ENCODE results near the gene KLF13.
A peak's percentile ranks its signal among the peaks of the same experiment; 100 is the strongest.

Gene KLF13

DNA sequence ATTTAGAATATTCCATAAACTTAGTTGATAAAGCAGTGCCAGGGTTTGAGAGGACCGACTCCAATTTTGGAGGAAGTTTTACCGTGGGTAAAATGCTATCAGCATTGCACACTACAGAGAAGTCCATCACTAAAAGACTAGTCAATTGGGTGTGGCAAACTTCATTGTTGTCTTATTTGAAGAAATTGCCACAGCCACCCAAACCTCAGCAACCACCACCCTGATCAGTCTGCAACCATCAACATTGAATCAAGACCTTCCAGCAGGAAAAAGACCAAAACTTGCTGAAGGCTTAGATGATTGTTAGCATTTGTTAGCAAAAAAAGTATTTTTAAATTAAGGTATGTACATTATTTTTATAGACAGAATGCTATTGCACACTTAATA, 60.5 kb downstream of the KLF13 start:
- no peak for DNase-seq

DNA sequence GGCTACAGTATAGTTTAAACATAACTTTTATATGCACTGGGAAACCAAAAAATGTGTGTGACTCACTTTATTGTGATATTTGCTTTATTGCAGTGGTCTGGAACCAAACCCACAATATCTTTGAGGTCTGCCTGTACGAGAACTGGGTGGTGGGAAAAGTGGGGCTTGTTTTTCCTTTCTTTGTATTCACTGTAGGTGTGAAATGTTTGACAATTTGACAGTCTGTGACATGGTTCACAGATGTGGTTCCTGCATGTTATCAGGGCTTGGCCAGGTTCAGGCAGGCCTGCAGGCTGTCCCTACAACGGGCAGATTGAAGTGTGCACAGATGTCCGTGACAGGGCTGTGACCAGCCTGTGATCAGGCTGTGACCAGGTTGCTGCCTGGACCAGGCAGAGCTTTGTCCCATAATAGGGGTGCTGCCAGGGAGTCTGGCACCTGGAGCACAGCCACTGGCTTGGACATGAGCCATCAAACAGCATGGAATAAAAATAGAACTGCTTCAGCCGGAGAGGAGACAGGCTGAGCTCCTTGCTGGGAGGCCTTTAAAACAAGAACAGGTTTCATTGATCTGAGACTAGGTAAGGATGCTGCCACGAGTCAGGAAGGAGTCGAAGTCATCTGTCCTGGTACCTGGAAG, 61.0 kb downstream of the KLF13 start:
- DNase-seq, result no peak

DNA sequence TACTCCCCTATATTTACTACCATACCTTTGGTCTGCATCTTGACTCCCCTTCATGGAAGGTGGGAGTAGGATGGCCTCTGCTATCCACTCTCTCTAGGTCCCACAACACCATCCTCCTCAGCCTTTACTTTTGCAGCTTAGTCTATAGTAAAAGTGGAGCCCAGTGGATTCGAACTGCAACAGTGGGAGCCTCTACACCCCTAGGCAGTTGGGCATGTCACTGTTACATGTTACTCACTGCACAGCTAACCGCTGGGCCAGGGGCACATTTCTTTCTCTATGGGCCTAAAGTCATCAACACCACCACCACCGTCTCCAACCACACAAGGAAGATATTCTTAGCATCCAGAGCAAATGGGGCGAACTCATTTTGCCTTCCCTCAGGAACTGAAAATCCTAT, 62.9 kb downstream of the KLF13 start:
- DNase-seq, result no peak

DNA sequence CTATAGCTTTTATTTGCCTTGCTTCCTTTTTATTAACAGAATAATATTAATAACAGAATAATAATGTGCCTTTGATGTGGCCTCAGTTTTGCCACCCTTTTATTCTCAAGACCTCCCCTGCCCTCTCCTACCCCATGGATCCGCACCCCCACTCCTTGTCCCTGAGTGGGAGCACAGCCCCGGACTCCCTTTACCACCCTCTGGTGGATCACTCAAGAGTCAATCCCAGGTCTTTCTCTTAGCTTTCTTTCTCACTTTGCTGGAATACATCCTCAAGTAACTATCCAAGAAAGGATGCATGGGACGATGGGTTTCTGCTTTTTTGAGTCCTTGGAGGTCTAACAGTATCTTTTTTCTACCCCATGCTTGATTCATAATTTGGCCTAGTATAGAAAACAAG, 63.4 kb downstream of the KLF13 start:
- no peak for DNase-seq

DNA sequence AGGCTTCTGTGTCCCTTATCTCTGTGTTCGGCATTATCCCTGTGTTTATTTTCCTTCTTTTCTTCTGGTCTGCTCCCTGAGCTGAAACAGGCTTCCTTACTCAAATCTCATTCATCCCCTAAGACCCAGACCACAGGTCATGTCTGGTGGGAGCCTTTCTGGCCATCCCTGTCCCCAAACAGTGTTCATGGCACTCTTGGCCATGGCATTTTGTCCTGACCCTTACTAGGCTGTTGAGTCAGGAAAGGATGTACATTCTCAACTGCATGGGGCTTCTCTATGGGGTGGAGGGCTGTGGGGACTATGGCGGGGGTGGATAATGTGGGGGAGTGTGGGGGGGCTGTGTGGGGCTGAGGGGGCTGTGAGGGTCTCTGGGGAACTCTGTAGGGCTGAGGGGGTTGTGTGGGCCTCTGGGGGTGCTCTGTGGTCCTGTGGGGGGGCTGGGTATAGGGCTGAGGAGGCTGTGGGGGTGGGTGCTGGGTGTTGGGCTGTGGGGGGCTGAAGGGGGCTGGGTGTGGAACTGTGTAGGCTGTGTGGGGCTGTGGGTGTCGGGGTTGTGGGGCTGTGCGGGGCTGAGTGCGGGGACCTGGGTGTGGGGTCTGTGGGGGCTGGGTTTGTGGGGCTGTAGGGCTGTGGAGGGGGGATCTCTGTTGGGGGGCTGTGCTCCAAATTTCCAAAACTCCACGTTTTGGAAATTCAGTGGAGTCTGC, 64.3 kb downstream of the KLF13 start:
- DNase-seq, result no peak

DNA sequence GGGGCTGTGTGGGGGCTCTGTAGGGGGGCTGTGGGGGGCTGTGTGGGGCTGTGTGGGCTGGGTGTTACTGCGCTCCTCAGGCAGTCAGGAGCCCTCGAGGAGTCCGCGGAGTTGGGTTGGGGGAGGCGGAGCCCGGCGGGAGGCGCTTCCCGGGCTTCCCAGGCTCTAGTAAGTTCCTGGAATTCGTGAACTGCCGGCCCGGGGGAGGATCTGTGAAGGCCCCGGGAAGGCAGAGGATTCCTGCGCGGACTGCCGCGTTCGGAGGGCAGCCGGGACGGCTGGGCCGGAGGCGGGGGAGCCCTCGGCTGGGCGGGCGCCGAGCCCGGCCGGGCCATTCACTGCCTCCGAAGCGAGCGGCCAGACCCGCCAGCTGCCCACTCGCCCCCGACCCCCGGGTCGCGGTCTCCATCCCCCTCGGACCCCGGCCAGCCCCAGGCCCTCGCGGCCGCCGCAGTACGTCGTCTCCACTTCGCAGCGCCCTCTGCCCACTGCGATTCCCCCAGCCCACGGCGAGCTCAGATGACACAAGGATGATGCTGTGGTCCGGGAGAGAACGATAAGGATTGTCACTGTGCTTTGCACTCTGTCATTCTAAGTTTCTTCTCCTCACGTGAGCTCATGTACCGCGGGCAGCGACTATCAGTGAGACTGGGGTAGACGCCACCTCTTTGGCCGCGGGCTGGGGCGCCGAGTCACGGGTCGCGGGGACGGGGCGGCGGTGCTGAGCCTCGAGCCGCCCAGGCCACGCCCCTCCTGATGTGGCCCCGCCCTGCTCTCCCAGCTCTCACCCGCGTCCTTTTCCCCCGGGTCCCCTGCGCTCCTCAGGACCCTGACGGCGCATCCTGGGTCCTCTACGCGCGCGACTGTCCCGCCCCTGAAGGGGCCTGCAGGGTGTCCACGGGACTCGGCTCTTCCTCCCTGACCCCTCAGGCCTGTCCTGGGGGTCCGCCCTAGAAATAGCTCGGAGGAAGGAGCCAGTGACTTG, 65.3 kb downstream of the KLF13 start:
- DNase-seq, result peak; percentile 78

DNA sequence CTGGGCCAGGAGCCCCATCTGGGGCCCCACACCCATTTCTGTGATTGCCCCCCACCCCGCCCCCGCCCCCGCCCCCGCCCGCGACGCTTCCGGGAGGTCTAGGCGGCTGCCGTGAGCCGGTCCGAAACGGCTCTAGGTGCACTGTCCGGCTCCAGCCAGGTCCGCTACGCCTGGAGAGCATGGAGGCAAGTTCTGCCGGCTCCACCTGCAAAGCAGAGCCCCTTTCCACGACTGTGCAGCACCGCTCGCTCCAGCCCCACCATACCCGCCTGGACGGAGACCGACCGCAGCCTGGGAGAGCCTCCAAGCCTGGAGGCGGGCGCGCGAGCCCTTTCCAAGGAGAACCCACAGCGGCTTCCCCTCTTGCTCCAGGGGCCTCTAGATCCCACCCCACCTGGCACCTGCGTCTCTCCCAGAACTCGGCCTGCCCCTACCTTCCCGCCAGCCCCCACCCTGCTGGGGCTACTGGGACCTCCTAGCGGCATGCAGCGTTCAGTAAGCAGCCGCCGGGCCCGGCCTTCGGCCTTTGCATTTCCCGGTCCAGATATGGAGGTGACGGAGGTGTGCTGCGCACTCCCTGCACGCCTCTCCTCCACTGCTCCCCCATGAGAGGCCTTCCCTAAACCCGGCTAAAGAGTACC, 66.2 kb downstream of the KLF13 start:
- DNase-seq, result no peak

DNA sequence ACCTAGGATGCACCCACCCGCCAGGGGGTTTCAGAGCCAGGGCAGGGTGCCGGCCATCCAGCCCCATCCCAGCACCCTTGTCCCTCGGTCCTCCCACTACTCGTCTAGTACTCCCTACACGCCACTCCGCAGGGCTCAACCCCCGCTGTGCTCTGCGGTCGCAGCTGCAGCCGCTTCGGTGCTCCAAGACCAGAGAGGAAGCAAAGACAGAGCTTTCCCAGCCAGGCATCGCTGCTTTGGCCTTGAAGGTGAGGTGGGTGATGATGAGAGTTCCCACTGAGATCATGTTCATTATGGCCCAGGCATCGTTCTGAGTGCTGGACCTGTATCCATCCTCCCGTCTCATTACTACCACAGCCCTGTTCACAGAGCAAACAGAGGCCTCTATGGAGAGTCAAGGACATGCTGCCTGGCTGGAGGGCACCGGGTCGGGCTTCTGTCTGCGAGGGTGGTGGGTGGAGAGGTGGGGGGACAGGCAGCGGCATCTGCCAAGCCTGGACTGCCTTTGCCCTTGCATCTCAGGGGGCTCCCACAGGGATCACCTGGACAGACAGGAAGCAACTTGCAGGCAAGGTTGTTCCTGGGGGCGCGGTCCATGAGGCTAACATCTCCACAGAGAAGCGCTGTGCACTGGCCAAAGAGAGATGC, 66.9 kb downstream of the KLF13 start:
- DNase-seq, result no peak

DNA sequence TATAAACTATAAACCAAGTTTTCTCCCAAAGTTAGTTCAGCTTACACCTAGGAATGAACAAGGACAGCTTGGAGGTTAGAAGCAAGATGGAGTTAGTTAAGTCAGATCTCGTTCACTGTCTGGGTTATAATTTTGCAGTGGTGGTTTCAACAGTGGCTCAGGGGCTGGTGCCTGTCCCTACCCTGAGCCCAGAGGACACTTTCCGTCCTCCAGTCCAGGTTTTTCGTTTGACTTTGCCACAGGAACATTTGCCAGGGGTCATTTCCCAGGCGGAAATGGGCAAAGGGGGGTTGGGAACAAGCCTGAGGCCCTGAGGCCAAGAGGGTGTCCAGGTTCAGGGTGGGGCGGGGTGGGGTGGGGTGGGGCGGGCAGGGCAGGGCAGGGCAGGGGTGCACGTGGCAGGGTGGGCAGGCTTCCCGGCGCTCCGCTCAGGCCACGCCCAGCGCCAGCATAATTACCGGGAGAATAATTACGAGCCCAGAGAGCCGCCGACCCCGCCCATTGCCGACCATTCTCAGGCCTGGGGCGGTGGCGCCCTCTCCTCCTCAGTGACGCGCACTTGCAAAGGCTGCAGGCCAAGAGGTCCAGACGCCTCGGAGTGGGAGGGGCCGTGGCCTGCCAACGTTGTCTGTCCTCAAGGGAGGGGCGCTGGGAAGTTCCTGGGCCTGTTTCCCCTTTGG, 70.4 kb downstream of the KLF13 start:
- DNase-seq, result no peak

DNA sequence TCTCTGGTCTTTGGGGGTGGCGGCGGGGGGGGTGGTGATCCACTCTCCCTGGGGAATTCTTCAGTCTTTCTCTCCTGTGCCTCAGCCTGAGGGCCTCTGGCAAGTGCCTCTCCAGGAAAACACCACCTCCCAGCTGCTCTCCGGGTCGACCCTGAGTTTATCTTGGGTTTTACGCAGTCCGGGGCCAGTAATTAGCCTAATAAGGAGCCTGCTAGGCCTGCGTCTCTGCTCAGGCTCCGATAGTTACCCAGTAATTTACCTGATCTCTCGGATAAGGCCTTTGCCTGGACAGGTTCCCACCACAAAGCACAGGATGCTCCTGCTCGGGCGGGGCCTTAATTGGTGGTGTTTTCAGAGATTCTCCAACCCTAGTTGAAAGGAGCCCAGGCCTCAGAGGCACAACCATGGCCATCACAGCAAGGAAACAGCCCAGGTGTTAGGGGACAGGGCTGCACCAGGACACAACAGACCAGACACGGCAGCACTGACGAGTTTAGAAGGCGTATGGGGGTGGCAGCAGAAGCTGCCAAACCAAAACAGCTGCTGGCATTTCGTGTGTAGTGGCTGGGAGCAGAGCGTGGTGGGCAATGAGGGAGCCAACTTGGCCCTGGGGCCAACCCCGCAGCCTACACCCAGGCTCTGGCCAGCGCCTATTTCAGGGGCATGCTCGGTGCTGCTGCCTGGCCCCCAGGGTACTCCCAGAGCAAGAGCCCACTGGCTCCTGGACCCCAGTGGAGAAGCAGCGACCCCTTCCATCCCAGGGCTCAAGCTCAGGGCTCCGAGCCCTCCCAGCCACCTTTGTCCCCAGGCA, 71.4 kb downstream of the KLF13 start:
- no peak for DNase-seq

DNA sequence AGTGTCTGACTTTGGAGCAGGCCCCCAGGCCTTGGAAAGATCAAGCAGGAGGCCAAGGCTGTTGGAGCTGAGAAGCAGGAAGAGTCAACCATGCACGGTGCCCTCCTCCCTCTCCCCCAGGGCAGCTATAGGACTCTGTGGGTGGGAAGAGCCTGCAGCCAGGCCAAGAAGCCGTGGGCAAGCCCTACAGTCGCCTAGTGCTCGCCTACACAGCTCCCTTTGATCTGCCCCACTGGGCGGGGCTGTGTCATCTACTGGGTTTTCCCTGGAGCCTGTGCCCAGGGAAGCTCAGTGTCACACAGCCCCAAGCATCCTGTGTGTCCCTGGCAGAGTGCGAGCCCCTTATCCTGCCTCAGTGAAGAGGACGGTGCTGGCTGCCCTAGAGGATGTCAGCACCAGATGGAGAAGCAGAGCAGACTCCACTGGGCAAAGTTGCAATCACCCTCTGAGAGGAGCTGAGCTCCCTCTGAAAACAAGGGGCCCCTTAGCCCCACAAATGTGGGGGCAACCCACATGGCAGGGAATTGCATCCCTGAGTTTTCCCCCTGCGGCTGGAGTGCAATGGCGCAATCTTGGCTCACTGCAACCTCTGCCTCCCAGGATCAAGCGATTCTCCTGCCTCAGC, 72.2 kb downstream of the KLF13 start:
- no peak for DNase-seq

DNA sequence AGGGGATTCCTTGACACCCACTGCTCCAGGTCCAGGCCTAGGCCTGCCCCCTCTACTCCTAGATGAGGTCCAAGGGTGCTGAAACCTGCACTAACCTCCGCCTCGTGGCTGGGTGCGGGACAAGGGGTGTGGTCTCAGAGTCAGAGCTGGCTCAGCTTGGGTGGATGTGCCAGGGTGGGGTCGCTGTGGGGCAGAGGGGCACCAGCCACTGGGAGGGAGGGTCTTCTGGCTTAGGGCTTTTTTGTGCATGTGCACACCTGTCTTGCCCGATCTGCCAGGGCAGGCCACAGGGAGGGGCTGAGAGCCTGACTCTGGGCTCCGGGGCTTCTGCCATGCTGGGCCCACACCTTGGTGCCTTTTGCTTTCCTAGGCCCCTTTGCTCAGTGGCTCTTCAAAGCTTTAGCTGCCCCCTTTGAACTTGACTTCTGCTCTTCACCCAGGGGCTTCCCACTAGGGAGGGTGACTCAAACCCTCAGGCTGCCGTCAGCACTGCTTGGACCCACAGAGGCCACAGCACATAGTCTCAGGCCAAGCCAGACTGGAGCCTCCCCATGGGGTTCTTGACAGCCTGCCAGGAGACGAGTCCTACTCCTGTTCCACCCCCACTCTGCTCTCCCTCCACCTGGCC, 73.0 kb downstream of the KLF13 start:
- no peak for DNase-seq

DNA sequence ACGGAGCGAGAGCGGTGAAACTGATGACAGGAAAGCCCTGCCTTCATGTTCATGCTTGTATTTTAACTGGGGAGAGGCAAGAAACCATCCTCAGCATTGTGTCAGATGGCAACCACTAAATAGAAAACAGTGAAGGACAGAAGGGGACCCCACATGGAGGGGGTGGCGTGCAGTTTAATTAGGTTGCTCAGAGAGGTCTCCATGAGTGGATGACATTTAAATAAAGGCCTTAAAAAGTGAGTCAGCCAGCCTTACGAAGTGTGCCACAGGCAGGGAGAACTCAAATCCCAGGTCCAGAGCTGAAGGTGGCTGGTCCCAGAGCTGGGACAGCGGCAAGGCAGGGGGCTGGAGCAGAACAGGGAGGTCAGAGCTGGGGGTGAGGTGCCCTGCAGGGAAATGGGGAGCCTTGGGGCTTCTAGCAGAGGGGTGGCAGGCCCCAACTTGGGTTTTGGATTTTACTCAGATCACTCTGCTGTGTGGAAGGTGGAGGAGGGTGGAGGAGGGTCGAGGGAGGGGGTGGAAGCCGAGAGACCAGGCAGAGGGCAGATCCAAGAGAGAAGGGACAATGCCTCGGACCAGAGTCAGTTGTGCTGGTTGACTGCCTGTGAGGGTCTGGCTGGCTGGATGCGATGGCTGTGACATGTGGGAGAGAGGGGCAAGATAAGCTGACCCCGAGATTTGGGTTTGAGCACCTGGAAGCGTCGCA, 73.7 kb downstream of the KLF13 start:
- DNase-seq, result no peak

DNA sequence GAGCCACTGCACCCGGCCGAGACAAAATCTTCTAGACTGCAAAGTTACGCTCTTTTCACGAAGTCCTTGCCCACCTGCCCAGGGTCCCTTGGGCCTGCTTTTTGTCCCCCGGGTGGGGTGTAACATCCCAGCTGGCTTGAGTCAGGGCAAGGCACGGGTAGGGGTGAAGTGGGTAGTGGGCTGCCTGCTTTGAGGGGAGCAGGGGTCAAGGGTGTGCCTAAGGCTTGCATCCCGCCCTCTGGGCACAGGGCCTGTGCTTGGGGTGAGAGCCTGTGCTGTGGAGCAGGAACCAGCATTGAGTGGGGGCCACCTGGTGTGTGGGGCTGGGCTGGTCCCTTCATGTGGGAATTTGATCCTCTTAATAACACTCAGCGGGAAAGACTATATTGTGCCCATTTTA, 74.6 kb downstream of the KLF13 start:
- no peak for DNase-seq

DNA sequence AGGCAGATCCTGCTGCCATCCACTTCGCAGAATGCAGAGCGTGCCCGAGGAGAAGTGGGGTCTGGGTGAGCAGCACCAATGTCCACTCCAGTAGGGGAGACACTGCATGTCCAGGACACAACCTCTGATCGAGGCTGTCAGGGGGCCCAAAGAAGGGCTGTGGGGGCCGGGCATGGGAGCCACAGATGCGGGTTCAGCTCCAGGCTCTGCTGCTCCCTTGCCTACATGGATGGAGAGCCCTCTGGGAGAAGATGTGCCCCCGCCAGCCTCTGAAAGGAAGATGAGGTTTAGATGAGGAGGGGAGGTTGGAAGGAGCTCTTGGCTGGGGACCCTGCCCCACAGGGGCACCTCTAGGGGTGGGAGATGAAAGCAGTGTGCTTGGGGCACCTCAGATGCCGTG, 75.4 kb downstream of the KLF13 start:
- DNase-seq, result no peak

DNA sequence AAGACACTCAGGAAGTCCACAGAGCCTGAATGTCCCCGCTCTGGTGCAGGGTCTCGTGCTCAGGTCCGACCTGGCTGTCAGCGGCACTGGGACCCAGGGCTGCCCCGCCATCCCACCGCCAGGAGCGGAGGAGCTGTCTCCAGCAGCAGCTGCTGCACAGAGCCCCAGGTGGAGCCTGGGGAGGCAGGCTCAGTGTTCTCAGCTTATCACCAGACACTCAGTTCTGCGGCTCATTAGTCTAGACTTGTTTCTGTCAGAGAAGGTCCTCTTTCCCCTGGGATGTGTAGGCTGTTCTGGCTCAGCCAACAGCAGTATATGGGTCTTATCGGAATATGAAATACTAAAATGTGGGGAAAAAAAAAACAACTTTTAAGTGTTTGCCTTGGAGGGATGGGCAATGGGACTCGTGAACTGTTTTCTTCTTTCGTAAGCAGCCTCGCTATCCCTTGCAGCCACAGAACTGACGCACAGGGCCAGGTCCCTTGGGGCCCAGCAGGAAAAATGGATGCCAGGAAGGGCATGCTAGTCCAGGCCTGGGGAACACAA, 75.9 kb downstream of the KLF13 start:
- no peak for DNase-seq

DNA sequence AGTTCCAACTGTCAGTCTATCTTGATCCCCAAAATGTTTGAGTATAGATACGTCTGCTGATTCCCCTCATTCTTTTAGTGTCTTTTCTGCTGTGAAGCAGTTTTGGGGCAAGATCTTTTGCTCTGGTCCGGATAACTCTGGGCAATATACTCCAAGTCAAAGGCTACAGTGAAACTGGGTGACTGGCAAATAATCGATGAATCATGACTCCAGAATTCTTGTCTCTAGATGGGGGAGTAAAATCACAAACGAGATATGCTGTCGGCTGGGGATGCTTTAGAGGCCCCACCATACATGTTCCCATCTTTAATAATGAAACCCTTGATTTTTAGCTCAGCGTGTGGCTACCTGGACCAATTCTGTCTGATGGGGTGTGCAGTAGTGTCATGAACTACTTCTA, 76.5 kb downstream of the KLF13 start:
- no peak for DNase-seq

DNA sequence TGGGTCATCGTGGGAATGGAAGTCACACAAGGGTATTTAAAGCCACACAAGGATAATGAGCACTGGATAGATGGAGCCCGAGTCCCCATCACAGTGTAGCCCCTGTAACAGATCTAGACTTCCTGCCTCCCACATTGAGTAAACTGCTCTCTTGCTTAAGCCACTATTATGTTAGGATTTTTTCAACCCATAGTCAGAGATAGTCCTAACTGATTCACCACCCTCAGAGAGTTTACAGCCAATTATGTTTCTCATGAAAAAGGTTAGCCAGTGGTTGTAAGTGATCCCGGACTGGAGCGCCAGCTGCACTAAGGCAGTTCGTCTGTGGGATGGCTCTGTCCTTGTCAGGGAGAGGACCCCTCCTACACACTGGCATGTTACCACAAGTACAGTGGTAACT, 77.0 kb downstream of the KLF13 start:
- no peak for DNase-seq

DNA sequence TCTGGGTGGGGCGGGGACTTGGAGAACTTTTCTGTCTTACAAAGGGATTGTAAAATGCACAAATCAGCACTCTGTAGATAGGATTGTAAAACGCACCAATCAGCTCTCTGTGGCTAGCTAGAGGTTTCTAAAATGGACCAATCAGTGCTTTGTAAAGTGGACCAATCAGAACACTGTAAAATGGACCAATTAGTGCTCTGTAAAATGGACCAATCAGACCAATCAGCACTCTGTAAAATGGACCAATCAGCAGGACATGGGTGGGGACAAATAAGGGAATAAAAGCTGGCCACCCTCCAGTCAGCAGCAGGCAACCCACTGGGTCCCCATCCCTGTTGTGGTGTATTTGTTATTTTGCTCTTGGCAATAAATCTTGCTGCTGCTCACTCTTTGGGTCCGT, 77.7 kb downstream of the KLF13 start:
- no peak for DNase-seq
